Smooth muscle cell (in vitro differentiated cells): Measurements from ENCODE around the gene INVS. TPM values are rescaled to one million over a fixed set of nuclear protein-coding genes. Genes with fewer than 3 reads are reported as not detected.
"Not testable (repeated sequence)": the region's sequence is repeated elsewhere in the genome, so short reads cannot be mapped to it uniquely, and the experiment has no call there.

Experiments
- DNase-seq: peaks from one replicate; lab custom pipeline; 2025; ENCODE audit not compliant: unreplicated experiment; lab: John Stamatoyannopoulos, UW
- H2AFZ ChIP-seq: fragments of 200-600 bp; sonication (generic); 2 replicates; pipeline ENCODE4 v1.6.0; 2016; ENCODE audit warnings: antibody characterized with exemption, low read depth, mild to moderate bottlenecking
- H3F3A ChIP-seq: fragments of 200-600 bp; sonication (generic); 2 replicates; pipeline ENCODE4 v1.6.0; 2017; ENCODE audit warnings: antibody characterized with exemption, low read depth
- H3K27ac ChIP-seq: fragments of 200-600 bp; sonication (generic); 2 replicates; pipeline ENCODE4 v1.5.1; 2016; ENCODE audit warnings: low read depth, mild to moderate bottlenecking
- H3K27me3 ChIP-seq: fragments of 200-600 bp; sonication (generic); 2 replicates; pipeline ENCODE4 v1.6.1; 2016; ENCODE audit warnings: low read depth, mild to moderate bottlenecking
- H3K36me3 ChIP-seq: fragments of 200-600 bp; sonication (generic); 2 replicates; pipeline ENCODE4 v1.5.1; 2016; ENCODE audit warnings: low read depth
- H3K4me1 ChIP-seq: fragments of 200-600 bp; sonication (generic); 2 replicates; pipeline ENCODE4 v1.5.1; 2016; ENCODE audit warnings: low read depth
- H3K4me2 ChIP-seq: fragments of 200-600 bp; sonication (generic); 2 replicates; pipeline ENCODE4 v1.6.0; 2016; ENCODE audit warnings: mild to moderate bottlenecking
- H3K4me3 ChIP-seq: fragments of 200-600 bp; sonication (generic); 2 replicates; pipeline ENCODE4 v1.5.1; 2016; ENCODE audit warnings: mild to moderate bottlenecking
- H3K79me2 ChIP-seq: fragments of 200-600 bp; sonication (generic); 2 replicates; pipeline ENCODE4 v1.6.0; 2016; ENCODE audit warnings: low read depth, mild to moderate bottlenecking
- H3K9ac ChIP-seq: fragments of 200-600 bp; sonication (generic); 2 replicates; pipeline ENCODE4 v1.6.0; 2016; ENCODE audit warnings: low read depth
- H3K9me3 ChIP-seq: fragments of 200-600 bp; sonication (generic); replicated peaks from 2 replicates; pipeline ENCODE4 v1.5.1; 2016; ENCODE audit warnings: low read depth
- H4K20me1 ChIP-seq: fragments of 200-600 bp; sonication (generic); 2 replicates; pipeline ENCODE4 v1.6.0; 2016; ENCODE audit warnings: low read depth
- CTCF ChIP-seq: fragments of 200-600 bp; sonication (generic); IDR thresholded peaks from 2 replicates; pipeline ENCODE4 v1.5.1; 2017; ENCODE audit warnings: borderline replicate concordance, mild to moderate bottlenecking, antibody characterized with exemption; ENCODE audit not compliant: insufficient read depth, poor library complexity, severe bottlenecking
- WGBS: methylation state at CpG from one replicate; pipeline ENCODE4 v1.1.7; 2016; ENCODE audit warnings: low lambda C conversion rate; 5-methylcytosine and 5-hydroxymethylcytosine counted together
- polyA plus RNA-seq: library from polyadenylated mRNA; unstranded; fragments of >200 nt; fragmentation: Nextera tagmentation; extraction: Ambion mirVana; gene quantifications from 2 replicates; pipeline ENCODE4 v1.2.1, GENCODE V29; 2016
- total RNA-seq: library from RNA; depleted of rRNA; stranded (reverse); fragments of >200 nt; gene quantifications from 2 replicates; pipeline ENCODE4 v1.2.3, GENCODE V29; 2014

Gene INVS
- total and polyA plus RNA-seq, 2 experiments from 2014 or later, result 8.1 to 16.0 TPM

GRCh38 chr9:100229136-100229535, 130.1 kb downstream of the INVS start:
- Histone ChIP-seq H3K36me3 (peaks cover 9% of the 10 kb centered on the region), H3K27me3 (no peaks in the 10 kb centered on the region), H3K9me3 (no peaks in the 10 kb centered on the region), H3K9ac (no peak overlapping the region), H3K4me3 (no peak overlapping the region), H3K27ac (no peak overlapping the region), H3F3A (no peaks in the 10 kb centered on the region), H4K20me1 (no peaks in the 10 kb centered on the region), H3K79me2 (peaks cover 4% of the 10 kb centered on the region), H3K4me2 (no peak overlapping the region), H2AFZ (no peak overlapping the region), H3K4me1 (no peaks in the 10 kb centered on the region)
- 85% methylated on average over 2 of the region's 2 CpGs for WGBS
- TF ChIP-seq CTCF, result no peak
- no peak for DNase-seq

DNA sequence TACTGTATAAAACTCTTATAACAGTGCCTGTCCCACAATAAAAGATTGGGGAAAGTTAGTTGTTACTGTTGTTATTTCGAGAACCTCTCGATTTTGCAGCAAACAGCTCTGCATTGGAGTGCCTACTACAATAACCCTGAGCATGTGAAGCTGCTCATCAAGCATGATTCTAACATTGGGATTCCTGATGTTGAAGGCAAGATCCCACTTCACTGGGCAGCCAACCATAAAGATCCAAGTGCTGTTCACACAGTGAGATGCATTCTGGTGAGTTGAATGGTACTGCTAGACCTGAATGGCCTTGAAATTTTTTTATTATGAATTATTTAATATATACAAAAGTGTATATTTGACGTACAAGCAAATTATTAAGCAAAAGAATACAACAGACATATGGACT, 130.5 kb downstream of the INVS start:
- no peaks in the 10 kb centered on the region for H4K20me1 ChIP-seq
- H3K4me1 ChIP-seq, result no peaks in the 10 kb centered on the region
- no peak overlapping the region for H2AFZ ChIP-seq
- 97% methylated on average over 3 of the region's 3 CpGs for WGBS
- no peak overlapping the region for H3K4me3 ChIP-seq
- H3K36me3 ChIP-seq, result peaks cover 9% of the 10 kb centered on the region
- no peaks in the 10 kb centered on the region for H3K9me3 ChIP-seq
- no peak overlapping the region for H3K27ac ChIP-seq
- H3K9ac ChIP-seq, result no peak overlapping the region
- peaks cover 4% of the 10 kb centered on the region for H3K79me2 ChIP-seq
- TF ChIP-seq CTCF, result no peak
- H3K4me2 ChIP-seq, result no peak overlapping the region
- no peak for DNase-seq
- H3F3A ChIP-seq, result no peaks in the 10 kb centered on the region
- no peaks in the 10 kb centered on the region for H3K27me3 ChIP-seq

DNA sequence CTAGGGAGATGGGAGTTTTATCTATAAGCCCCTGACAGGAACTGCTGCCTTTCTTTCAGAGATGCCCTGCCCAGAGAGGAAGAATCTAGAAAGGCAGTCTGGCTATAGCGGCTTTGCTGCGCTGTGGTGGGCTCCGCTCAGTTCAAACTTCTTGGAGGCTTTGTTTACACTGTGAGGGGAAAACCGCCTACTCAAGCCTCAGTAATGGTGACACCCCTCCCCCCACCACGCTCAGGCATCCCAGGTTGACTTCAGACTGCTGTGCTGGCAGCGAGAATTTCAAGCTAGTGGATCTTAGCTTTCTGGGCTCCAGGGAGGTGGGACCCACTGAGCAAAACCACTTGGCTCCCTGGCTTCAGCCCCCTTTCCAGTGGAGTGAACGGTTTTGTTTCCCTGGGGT, 137.9 kb downstream of the INVS start:
- H3F3A ChIP-seq, H3K9ac ChIP-seq, H3K36me3 ChIP-seq, H3K9me3 ChIP-seq, H3K4me3 ChIP-seq, H4K20me1 ChIP-seq, DNase-seq, H3K27ac ChIP-seq, H3K4me2 ChIP-seq, H3K4me1 ChIP-seq, H3K79me2 ChIP-seq, H3K27me3 ChIP-seq, H2AFZ ChIP-seq: not testable (repeated sequence)
- 88% methylated on average over 7 of the region's 7 CpGs for WGBS

DNA sequence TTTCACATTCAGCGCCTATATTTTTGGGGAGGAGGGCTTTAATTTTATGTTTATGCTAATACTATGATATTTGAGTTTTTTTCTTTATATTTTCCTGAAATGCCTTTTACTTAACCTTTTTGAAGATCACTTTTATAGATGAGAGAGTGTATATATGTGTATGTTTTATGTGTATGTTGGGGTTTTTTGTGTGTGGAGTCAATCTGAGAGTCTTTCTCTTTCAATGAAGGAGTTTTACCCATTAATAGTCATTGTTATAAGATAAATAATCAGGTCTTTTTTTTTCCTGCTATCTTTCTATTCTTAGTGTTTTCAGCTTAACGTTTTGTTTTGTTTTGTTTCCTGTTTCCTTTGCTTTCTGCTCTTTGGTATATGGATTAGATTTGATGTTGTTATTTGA, 141.5 kb downstream of the INVS start:
- TF ChIP-seq CTCF, result no peak
- no peak overlapping the region for H3K27ac ChIP-seq
- WGBS, result 93% methylated on average over 2 of the region's 2 CpGs
- no peak overlapping the region for H2AFZ ChIP-seq
- H3K4me1 ChIP-seq, result no peaks in the 10 kb centered on the region
- no peak overlapping the region for H3K4me2 ChIP-seq
- no peak overlapping the region for H3K9ac ChIP-seq
- H3F3A ChIP-seq, result no peaks in the 10 kb centered on the region
- no peak overlapping the region for H3K4me3 ChIP-seq
- H3K27me3 ChIP-seq, result no peaks in the 10 kb centered on the region
- no peaks in the 10 kb centered on the region for H3K9me3 ChIP-seq
- no peaks in the 10 kb centered on the region for H3K36me3 ChIP-seq
- no peaks in the 10 kb centered on the region for H4K20me1 ChIP-seq
- DNase-seq, result no peak
- H3K79me2 ChIP-seq, result no peaks in the 10 kb centered on the region
